ENCODE measurements around the gene POMT1.
A peak's percentile ranks its signal among the peaks of the same experiment; 100 is the strongest.

Gene POMT1

GRCh38 chr9:131477816-131478419 lies 24.8 kb upstream of the POMT1 start:
- DNase-seq, result no peak

- no peak for DNase-seq
Observed at GRCh38 chr9:131478421-131478868, 24.3 kb upstream of the POMT1 start.

GRCh38 chr9:131478911-131479310 lies 23.8 kb upstream of the POMT1 start:
- DNase-seq, result no peak

GRCh38 chr9:131480258-131480657 lies 22.5 kb upstream of the POMT1 start:
- no peak for DNase-seq

GRCh38 chr9:131481441-131482342 lies 21.0 kb upstream of the POMT1 start:
- DNase-seq, result no peak

- DNase-seq, result no peak
Observed at GRCh38 chr9:131482343-131483006, 20.2 kb upstream of the POMT1 start.

- DNase-seq, result peak; percentile 27
Observed at GRCh38 chr9:131483319-131484050, 19.2 kb upstream of the POMT1 start.

GRCh38 chr9:131484051-131484445 lies 18.7 kb upstream of the POMT1 start:
- DNase-seq, result no peak

- no peak for DNase-seq
Observed at GRCh38 chr9:131484560-131485185, 18.0 kb upstream of the POMT1 start.

- DNase-seq, result no peak
Observed at GRCh38 chr9:131485206-131485605, 17.5 kb upstream of the POMT1 start.

GRCh38 chr9:131485728-131486422 lies 16.8 kb upstream of the POMT1 start:
- peak; percentile 28 for DNase-seq

GRCh38 chr9:131487001-131487400 lies 15.7 kb upstream of the POMT1 start:
- DNase-seq, result peak; percentile 63

- DNase-seq, result peak; percentile 77
Observed at GRCh38 chr9:131487621-131488031, 15.1 kb upstream of the POMT1 start.

- DNase-seq, result no peak
Observed at GRCh38 chr9:131490514-131490913, 12.2 kb upstream of the POMT1 start.

- no peak for DNase-seq
Observed at GRCh38 chr9:131491001-131491710, 11.6 kb upstream of the POMT1 start.

- no peak for DNase-seq
Observed at GRCh38 chr9:131492070-131492469, 10.6 kb upstream of the POMT1 start.

GRCh38 chr9:131494296-131494870 lies 8.3 kb upstream of the POMT1 start:
- DNase-seq, result no peak

- no peak for DNase-seq
Observed at GRCh38 chr9:131495785-131496184, 6.9 kb upstream of the POMT1 start.

- no peak for DNase-seq
Observed at GRCh38 chr9:131496844-131497405, 5.8 kb upstream of the POMT1 start.

- no peak for DNase-seq
Observed at GRCh38 chr9:131499254-131499767, 3.4 kb upstream of the POMT1 start.

Measured in NCI-H2171 treated with DMSO at 0.1 percent for 48 hours (cell line).